ENCODE results near the gene CDKN2A.

DNA sequence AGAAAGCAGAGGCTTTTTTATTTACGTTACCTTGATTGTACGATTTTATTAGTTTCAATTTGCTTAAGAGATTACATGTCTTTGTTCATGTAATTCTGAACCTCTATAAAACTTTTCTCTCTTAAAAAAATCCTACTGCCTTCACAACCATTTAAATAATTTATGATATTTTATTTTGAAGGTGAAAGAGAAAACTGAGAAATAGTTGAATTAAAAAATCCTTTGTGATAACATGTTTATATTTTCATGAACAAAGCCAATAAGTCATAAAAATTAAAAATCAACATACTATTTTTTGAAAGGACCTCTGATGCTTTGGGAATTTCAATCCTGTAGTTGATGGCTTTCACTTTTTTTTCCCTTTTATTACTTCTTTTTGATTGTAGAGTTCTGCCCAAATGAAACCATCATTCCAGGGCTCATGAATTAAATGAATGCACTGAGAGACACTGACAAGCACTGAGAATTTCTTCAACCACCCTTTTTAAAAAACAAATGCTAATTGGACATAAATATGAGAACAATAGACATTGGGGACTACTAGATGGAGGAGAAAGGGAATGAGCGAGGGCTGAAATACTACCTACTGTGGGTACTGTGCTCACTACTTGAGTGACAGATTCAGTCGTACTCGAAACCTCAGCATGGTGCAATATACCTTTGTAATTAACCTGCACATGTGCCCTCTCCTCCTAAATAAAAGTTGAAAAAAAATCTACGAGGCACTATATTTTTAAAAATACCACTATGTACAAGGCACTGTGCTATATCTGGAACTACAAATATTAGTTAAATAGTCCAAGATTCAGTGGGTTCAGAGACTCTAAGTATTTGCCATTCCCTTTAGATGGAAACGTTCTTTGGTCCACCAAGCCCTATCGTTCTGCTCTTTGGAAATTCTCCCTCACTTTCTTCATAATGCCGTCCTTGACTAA lies 5.9 kb downstream of the CDKN2A start:
- TF ChIP-seq, protein P1, sequence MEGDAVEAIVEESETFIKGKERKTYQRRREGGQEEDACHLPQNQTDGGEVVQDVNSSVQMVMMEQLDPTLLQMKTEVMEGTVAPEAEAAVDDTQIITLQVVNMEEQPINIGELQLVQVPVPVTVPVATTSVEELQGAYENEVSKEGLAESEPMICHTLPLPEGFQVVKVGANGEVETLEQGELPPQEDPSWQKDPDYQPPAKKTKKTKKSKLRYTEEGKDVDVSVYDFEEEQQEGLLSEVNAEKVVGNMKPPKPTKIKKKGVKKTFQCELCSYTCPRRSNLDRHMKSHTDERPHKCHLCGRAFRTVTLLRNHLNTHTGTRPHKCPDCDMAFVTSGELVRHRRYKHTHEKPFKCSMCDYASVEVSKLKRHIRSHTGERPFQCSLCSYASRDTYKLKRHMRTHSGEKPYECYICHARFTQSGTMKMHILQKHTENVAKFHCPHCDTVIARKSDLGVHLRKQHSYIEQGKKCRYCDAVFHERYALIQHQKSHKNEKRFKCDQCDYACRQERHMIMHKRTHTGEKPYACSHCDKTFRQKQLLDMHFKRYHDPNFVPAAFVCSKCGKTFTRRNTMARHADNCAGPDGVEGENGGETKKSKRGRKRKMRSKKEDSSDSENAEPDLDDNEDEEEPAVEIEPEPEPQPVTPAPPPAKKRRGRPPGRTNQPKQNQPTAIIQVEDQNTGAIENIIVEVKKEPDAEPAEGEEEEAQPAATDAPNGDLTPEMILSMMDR (IDR thresholded peaks at IDR 0.05; ENCODE audit: insufficient read depth, low read length, poor library complexity, severe bottlenecking) = no peak
- no peak for TF ChIP-seq EZH2phosphoT487 (conservative IDR thresholded peaks at IDR 0.05; ENCODE audit: low read length)
